Measurements from ENCODE around the gene UBE2N. TPM values are rescaled to one million over a fixed set of nuclear protein-coding genes. Genes with fewer than 3 reads are reported as not detected.

UBE2N gene
- total RNA-seq, 2 experiments from 2014 or later, result 186 to 192 TPM

DNA sequence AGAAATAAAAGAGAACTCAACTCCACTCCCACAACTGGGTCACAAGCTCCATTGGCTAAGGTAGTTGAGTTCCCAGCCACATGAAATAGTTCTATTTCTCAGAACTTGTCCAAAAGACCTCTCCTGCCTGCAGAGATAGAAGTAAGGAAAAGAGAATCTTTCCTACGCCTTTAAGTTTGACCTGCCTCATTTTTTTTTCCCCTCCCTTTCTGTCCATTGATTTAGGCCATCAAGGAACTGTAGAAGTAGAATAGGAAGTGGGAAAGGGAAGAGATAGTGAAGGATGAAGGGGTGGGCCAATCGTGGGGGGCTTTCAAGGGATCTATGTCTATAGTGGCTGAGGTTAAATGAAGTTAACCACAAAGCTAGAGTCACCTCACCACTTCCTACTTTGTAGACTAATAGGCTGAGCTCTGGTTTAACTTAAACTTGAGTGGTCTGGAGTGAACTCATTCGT is 77.9 kb downstream of the UBE2N start:
- Mint-ChIP-seq H3K4me3 (peak overlapping the region; percentile 5), H3K9me3 (no peaks in the 10 kb centered on the region), H3K27me3 (no peaks in the 10 kb centered on the region), H3K27ac (peak overlapping the region; percentile 73), H3K4me1 (ENCODE audit: low read depth) (peaks cover 13% of the 10 kb centered on the region), H3K36me3 (ENCODE audit: low read depth) (no peaks in the 10 kb centered on the region)
- ChIA-PET POLR2A (interaction anchor here (0.7 kb wide), 1 partner anchor 204 kb away, joined by 3 read pairs; no protein-coding TSS in a partner anchor), CTCF (interaction anchor here (0.8 to 1.0 kb wide), 2 partner anchors 14 to 33 kb away, joined by 3 read pairs; no protein-coding TSS in a partner anchor)
- ATAC-seq (peak; percentile 91), DNase-seq (peak; percentile 37)
- TF ChIP-seq CTCF (IDR thresholded peaks at IDR 0.05), result no peak
- intact Hi-C loops (cut with micrococcal nuclease), result no loop called here

GRCh38 chr12:93361151-93361919 is 80.4 kb downstream of the UBE2N start:
- DNase-seq (no peak), ATAC-seq (no peak)
- Mint-ChIP-seq H3K27me3 (no peaks in the 10 kb centered on the region), H3K4me1 (ENCODE audit: low read depth) (peaks cover 13% of the 10 kb centered on the region), H3K4me3 (no peak overlapping the region), H3K27ac (no peak overlapping the region), H3K9me3 (no peaks in the 10 kb centered on the region), H3K36me3 (ENCODE audit: low read depth) (no peaks in the 10 kb centered on the region)
- POLR2A ChIA-PET, result interaction anchor here (0.7 kb wide), 1 partner anchor 20 kb away, joined by 3 read pairs; no protein-coding TSS in a partner anchor
- intact Hi-C loops (cut with micrococcal nuclease), result no loop called here
- TF ChIP-seq CTCF (IDR thresholded peaks at IDR 0.05), result no peak
- CTCF ChIA-PET, result interaction anchor here (0.9 kb wide), 1 partner anchor 263 kb away, joined by 4 read pairs; no protein-coding TSS in a partner anchor

- H3K36me3 Mint-ChIP-seq (ENCODE audit: low read depth), result no peaks in the 10 kb centered on the region
- no peak for ATAC-seq
- DNase-seq, result no peak
- H3K9me3 Mint-ChIP-seq, result no peaks in the 10 kb centered on the region
- ChIA-PET CTCF (no interaction called here), POLR2A (no interaction called here)
- no peaks in the 10 kb centered on the region for H3K27me3 Mint-ChIP-seq
- peaks cover 13% of the 10 kb centered on the region for H3K4me1 Mint-ChIP-seq (ENCODE audit: low read depth)
- H3K4me3 Mint-ChIP-seq, result no peak overlapping the region
- no peak overlapping the region for H3K27ac Mint-ChIP-seq
- intact Hi-C loops (cut with micrococcal nuclease), result no loop called here
- no peak for TF ChIP-seq CTCF (IDR thresholded peaks at IDR 0.05)
These were observed 81.1 kb downstream of the UBE2N start for GRCh38 chr12:93360688-93361087.

DNA sequence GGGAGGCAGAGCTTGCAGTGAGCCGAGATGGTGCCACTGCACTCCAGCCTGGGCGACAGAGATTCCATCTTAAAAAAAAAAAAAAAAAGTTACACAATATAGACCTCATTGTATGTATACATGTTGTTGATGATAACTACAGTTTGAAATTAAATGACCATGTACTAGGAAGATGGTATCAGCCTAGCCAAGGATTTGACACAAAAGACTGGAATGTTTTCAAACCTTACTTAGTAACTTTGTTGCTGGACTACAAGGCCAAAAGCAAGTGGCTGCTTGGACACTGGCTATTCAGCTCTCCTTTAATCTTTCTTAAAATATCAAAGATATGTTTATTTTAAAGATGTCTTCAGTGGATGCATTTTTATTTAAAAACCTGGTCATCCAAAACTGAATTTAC is 82.9 kb downstream of the UBE2N start:
- POLR2A ChIA-PET, result no interaction called here
- Mint-ChIP-seq H3K27me3 (no peaks in the 10 kb centered on the region), H3K36me3 (ENCODE audit: low read depth) (no peaks in the 10 kb centered on the region), H3K4me3 (no peak overlapping the region), H3K4me1 (ENCODE audit: low read depth) (peaks cover 6% of the 10 kb centered on the region), H3K27ac (no peak overlapping the region), H3K9me3 (no peaks in the 10 kb centered on the region)
- intact Hi-C loops (cut with micrococcal nuclease), result no loop called here
- CTCF ChIA-PET, result no interaction called here
- TF ChIP-seq CTCF (IDR thresholded peaks at IDR 0.05), result no peak
- no peak for ATAC-seq
- no peak for DNase-seq

GRCh38 chr12:93358058-93358457 is 83.7 kb downstream of the UBE2N start:
- no peak overlapping the region for H3K27ac Mint-ChIP-seq
- no peak overlapping the region for H3K4me3 Mint-ChIP-seq
- intact Hi-C loops (cut with micrococcal nuclease), result no loop called here
- peaks cover under 1% of the 10 kb centered on the region for H3K4me1 Mint-ChIP-seq (ENCODE audit: low read depth)
- no peaks in the 10 kb centered on the region for H3K9me3 Mint-ChIP-seq
- ChIA-PET POLR2A (no interaction called here), CTCF (interaction anchor here (1.4 kb wide), 1 partner anchor 11 kb away, joined by 4 read pairs; no protein-coding TSS in a partner anchor)
- TF ChIP-seq CTCF (IDR thresholded peaks at IDR 0.05), result no peak
- DNase-seq (no peak), ATAC-seq (no peak)
- H3K27me3 Mint-ChIP-seq, result no peaks in the 10 kb centered on the region
- no peaks in the 10 kb centered on the region for H3K36me3 Mint-ChIP-seq (ENCODE audit: low read depth)

Measured in activated CD8-positive, alpha-beta T cell treated with anti-CD3 and anti-CD28 coated beads for 36 hours (primary cell).